ENCODE data around the gene ERBIN. TPM values are rescaled to one million over a fixed set of nuclear protein-coding genes. Genes with fewer than 3 reads are reported as not detected.
"Not testable (repeated sequence)": the region's sequence is repeated elsewhere in the genome, so short reads cannot be mapped to it uniquely, and the experiment has no call there.

ERBIN gene
- total RNA-seq, 4 donors from 2014 or later, result 54.9 to 134 (median 109) TPM

DNA sequence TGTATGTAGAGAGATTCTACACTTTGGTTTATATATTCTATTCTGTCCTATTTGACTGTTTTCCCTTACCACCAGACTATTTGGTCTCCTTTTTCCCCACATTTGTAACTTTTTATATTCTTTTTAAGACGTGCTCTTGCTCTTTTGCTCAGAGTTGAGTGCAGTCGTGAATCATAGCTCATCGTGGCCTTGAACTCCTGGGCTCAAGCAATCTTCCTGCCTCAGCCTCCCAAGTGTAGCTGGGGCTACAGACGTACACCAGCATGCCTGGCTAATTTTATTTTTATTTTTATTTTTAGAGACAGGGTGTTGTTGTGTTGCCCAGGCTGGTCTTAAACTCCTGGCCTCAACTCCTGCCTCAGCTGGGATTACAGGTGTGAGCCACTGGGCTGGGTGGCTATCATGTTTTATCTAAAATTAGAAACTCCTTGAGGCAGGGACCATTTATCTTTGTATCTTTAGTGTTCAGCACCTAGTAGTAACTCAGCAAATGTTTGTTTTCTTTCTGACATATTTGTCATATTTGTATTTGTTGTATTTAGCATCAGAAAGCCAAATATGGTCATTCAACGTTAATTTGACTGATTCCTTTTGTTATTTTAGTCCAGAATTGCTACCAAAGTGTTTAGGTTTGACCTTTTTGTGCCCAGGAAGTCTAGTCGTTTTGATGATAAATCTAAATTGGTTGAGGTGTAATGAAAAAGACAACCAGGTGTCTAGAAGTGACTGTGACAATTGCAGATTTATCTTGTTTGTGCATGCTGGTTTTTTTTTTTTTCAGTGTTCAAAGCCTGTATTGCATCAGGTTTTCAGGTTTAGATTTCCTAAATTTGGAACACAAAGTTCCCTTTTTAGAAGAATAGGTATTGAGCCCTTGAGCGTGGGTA is 44.3 kb downstream of the ERBIN start:
- intact Hi-C loops (cut with DNase I; ENCODE audit: low total_unique reads) (no loop called here), in situ Hi-C loops (cut with MboI; ENCODE audit: low pct_ligation_motif_present in 1 of 4, low pct_unique_long_range_greater_than_20kb in 1 of 4, low sequenced_read_pairs in 3 of 4) (no loop called here)
- H3K9me3 ChIP-seq, result no peaks in the 10 kb centered on the region
- no peak for DNase-seq
- H3K27ac ChIP-seq, result no peak overlapping the region
- peaks cover 0 to 39% (median 10%) of the 10 kb centered on the region in 4 donors for H3K4me1 ChIP-seq
- no peak overlapping the region for H3K4me3 ChIP-seq
- no peaks in the 10 kb centered on the region for H3K27me3 ChIP-seq
- no peaks in the 10 kb centered on the region for H3K36me3 ChIP-seq
- TF ChIP-seq EP300 (IDR thresholded peaks at IDR 0.05; ENCODE audit: low read depth) (no peak), POLR2A (IDR thresholded peaks at IDR 0.05) (no peak), POLR2AphosphoS5 (IDR thresholded peaks at IDR 0.05) (no peak)
- TF ChIP-seq, protein P1, sequence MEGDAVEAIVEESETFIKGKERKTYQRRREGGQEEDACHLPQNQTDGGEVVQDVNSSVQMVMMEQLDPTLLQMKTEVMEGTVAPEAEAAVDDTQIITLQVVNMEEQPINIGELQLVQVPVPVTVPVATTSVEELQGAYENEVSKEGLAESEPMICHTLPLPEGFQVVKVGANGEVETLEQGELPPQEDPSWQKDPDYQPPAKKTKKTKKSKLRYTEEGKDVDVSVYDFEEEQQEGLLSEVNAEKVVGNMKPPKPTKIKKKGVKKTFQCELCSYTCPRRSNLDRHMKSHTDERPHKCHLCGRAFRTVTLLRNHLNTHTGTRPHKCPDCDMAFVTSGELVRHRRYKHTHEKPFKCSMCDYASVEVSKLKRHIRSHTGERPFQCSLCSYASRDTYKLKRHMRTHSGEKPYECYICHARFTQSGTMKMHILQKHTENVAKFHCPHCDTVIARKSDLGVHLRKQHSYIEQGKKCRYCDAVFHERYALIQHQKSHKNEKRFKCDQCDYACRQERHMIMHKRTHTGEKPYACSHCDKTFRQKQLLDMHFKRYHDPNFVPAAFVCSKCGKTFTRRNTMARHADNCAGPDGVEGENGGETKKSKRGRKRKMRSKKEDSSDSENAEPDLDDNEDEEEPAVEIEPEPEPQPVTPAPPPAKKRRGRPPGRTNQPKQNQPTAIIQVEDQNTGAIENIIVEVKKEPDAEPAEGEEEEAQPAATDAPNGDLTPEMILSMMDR (IDR thresholded peaks at IDR 0.05), result no peak
- 50 to 60% methylated on average over 7 of the region's 7 CpGs for WGBS, 2 donors (ENCODE audit: low coverage in 1 of 2)

DNA sequence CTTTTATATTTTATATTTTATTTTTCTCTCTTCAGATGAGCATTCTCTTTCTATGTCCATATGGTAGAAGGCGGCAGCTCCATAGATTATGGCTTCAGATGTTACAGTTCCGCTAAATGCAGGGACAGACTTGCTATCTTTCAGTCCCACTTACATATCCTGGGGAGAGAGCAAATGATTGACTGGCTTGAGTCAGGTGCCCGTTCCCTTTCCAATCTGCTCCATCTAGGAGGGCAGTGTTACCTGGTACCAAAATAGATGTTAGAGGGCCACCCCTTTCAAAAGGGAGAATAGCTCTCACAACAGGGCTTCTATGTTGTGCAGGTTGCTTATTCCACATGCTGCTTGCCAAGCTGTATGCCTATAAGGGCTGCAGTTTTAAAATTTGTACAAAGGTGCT is 45.3 kb downstream of the ERBIN start:
- TF ChIP-seq POLR2AphosphoS5 (IDR thresholded peaks at IDR 0.05), result no peak
- no peak for TF ChIP-seq EP300 (IDR thresholded peaks at IDR 0.05; ENCODE audit: low read depth)
- TF ChIP-seq, protein P1 (IDR thresholded peaks at IDR 0.05), result no peak
- TF ChIP-seq POLR2A (IDR thresholded peaks at IDR 0.05), result no peak
- H3K4me1 ChIP-seq, result peaks cover 0 to 36% (median 9%) of the 10 kb centered on the region in 4 donors
- in situ Hi-C loops (cut with MboI; ENCODE audit: low pct_ligation_motif_present in 1 of 4, low pct_unique_long_range_greater_than_20kb in 1 of 4, low sequenced_read_pairs in 3 of 4), result no loop called here
- intact Hi-C loops (cut with DNase I; ENCODE audit: low total_unique reads), result no loop called here
- no peak for DNase-seq
- H3K27ac ChIP-seq, result no peak overlapping the region
- no peaks in the 10 kb centered on the region for H3K27me3 ChIP-seq
- no peaks in the 10 kb centered on the region for H3K9me3 ChIP-seq
- H3K4me3 ChIP-seq, result no peak overlapping the region
- WGBS, 2 donors (ENCODE audit: low coverage in 1 of 2), result 91 to 100% methylated on average over 2 to 3 of the region's 3 CpGs
- H3K36me3 ChIP-seq, result no peaks in the 10 kb centered on the region

DNA sequence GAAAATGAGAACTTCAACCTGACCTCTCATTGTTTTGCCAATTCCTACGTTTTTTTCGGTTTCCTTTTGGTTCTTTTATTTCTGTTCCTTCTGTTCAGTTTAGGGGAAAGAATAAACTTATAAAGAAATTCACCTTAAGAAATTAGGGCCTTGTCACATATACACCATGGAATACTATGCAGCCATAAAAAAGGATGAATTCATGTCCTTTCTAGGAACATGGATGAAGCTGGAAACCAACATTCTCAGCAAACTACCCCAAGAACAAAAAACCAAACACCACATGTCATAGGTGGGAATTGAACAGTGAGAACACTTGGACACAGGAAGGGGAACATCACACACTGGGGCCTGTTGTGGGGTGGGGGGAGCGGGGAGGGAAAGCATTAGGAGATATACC is 46.5 kb downstream of the ERBIN start:
- intact Hi-C loops (cut with DNase I; ENCODE audit: low total_unique reads); H3K4me3 ChIP-seq; H3K27ac ChIP-seq; H3K36me3 ChIP-seq; DNase-seq; in situ Hi-C loops (cut with MboI; ENCODE audit: low pct_ligation_motif_present in 1 of 4, low pct_unique_long_range_greater_than_20kb in 1 of 4, low sequenced_read_pairs in 3 of 4); H3K27me3 ChIP-seq; H3K9me3 ChIP-seq: not testable (repeated sequence)
- peaks cover 0 to 29% (median 9%) of the 10 kb centered on the region in 4 donors for H3K4me1 ChIP-seq
- 95 to 96% methylated on average over 3 of the region's 3 CpGs for WGBS, 2 donors (ENCODE audit: low coverage in 1 of 2)

DNA sequence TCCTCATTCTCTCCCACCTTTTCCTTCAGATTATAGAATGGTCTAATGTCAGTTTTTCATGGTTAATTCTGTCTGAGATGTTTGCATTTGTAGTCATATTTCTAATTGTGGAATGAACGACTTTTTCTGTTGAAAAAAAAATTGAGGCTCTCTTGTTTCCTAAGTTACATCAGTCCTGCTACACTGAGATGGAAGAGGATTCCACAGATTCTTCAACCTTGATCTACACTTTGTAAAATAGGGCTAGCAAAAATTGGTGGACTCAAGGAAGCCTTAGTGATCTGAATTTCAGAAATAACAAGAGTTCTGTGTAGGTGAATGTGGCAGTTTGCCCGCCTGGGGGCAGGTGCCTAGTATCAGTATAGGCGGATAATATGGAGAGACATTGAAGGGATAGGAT is 51.9 kb downstream of the ERBIN start:
- intact Hi-C loops (cut with DNase I; ENCODE audit: low total_unique reads) (no loop called here), in situ Hi-C loops (cut with MboI; ENCODE audit: low pct_ligation_motif_present in 1 of 4, low pct_unique_long_range_greater_than_20kb in 1 of 4, low sequenced_read_pairs in 3 of 4) (no loop called here)
- Histone ChIP-seq H3K4me1 (no peaks in the 10 kb centered on the region), H3K4me3 (no peak overlapping the region), H3K27ac (no peak overlapping the region), H3K27me3 (no peaks in the 10 kb centered on the region), H3K36me3 (no peaks in the 10 kb centered on the region), H3K9me3 (no peaks in the 10 kb centered on the region)
- no peak for DNase-seq
- TF ChIP-seq POLR2A (IDR thresholded peaks at IDR 0.05) (no peak), EP300 (IDR thresholded peaks at IDR 0.05; ENCODE audit: low read depth) (no peak), POLR2AphosphoS5 (IDR thresholded peaks at IDR 0.05) (no peak)
- TF ChIP-seq, protein P1 (IDR thresholded peaks at IDR 0.05), result no peak
- 85 to 87% methylated on average over 3 of the region's 3 CpGs for WGBS, 2 donors (ENCODE audit: low coverage in 1 of 2)
